GM21576 (cell line): ENCODE results near the gene MAP6D1.

Experiments used
- ATAC-seq: cut with Tn5 transposase; IDR thresholded peaks from one replicate; pipeline ENCODE4 v1.9.1; 2021; ENCODE audit warnings: mild to moderate bottlenecking, moderate library complexity; ENCODE audit not compliant: unreplicated experiment

Gene MAP6D1

DNA sequence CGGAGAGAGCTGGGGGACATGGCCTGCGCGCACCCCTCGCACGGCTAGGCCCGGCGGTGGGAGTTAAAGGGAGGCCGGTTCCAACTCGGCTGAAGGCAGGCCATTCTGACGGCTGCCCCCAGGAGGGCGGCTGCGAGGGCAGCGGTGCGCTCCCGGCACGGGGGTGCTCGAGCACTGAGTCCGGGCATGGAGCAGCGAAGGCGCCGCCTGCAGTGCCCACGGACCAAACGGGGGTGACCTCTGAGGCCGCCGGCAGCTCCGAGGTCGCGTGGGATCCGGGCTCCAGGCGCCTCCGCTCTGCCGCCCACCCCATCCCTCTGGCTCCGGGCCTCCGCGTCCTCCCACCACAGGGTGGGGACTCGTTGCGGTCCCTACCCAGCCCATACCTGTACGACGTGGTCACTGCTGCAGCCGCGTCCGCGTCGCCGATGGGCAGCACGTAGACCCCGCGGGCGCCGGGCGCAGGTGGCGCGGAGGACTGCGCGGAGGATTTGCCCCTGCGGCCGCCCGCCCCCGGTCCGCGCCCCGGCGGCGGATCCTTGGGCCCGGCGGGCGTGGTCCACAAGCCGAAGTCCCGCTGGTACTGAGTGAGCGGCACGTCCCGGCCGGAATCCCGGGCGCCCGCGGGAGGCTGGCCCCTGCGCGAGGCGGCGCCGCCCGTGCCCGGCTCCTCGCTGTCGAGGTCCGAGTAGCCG, 469 bp downstream of the MAP6D1 start:
- ATAC-seq = peak; percentile 23

DNA sequence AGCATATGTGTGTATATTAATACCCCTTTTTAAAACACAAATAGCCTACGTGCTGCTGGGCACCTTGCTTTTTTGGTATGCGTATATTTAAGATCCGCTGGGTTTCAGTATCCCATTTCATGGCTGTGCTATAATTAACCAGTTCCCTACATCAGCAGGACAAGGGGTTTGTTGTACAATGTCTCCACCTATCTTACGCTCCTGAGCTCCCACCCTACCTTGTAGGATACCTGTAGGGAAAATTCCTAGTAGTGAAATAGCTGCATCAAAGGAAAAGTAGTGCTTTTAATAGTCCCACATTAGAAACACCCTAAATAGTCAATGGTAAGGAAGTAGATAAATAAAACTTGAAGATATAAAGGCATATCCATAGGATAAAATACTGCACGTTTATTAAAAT, 1.4 kb downstream of the MAP6D1 start:
- no peak for ATAC-seq

DNA sequence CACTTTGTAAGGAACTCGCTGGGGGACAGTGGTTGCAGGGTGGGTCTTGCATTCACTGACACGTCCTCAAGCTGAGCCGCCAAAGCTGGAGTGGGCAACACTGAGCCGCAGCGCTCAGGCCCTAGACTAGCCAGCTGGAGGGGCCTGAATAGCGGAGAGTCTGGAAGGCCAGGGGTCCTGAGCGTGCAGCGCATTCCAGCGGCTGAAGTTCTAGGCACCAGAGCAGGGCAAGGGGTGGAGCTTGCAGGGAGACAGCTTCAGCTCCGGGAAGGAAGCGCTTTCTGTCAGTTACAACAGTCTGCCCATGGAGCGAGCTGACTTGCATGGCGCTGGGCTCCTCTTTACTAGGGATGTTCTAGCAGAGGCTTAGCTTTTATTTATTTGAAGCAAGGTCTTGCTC, 2.7 kb downstream of the MAP6D1 start:
- ATAC-seq = no peak

DNA sequence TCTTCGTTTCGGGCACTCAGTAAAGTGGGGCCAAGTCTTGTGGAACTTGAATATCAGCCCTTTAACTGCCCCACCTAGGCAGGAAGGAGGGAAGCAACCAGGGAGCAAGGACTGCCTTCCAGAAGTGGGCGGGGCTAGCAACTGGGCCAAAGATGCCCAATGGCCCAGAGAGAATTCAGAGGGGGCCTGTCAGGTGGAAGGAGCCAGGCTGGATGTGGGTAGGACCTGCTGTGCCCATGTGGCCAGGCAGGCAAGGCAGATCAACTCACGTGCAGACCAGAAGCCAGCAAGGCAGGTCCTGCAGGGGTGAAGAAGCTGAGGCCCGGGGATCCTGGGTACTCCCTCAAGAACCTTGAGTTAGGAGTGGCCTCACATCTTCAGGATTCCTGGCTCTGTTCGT, 5.5 kb downstream of the MAP6D1 start:
- no peak for ATAC-seq

DNA sequence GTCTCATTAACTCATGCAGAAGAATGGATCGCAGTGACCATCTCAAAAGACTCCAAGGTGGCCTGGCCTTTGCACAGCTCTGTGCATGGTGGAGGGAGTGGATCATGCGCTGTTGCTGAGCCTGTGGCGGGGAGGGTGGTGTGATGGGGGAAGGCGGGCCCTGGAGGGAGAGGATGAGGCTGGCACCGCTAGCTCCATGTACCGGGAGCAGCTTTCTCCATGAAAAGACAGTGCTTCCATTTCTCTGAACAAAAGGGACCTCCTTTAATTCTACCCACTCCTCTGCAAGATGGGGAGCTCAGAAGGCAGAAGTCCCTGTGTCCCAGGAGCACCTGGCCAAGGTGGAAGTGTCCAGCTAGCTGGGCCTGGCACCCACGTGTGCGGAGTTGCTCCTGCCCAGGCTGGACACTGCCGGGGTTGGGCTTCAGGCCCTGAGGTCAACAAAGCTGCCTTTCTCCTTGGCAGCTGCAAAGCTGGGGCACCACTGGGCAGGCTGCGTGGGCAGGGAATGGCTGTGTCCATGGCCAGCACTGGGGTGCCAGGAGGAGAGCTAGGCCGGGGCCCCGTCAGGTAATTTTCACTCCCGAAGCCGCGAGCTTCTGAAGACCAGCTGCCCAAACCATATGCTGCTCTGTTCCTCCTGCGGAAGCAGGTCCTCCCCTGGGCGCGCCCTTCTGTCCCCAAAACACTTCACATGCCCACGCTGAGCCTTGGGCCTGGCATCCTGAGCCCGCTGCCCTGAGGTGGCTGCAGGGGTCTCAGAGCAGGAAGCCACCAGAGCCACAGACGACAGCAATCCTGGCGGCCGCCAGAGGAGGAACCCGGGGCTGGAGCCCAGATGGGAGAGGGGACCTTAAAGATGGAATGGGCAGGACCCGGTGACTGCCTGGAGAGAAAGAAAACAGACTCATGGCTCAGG, 6.4 kb downstream of the MAP6D1 start:
- no peak for ATAC-seq

DNA sequence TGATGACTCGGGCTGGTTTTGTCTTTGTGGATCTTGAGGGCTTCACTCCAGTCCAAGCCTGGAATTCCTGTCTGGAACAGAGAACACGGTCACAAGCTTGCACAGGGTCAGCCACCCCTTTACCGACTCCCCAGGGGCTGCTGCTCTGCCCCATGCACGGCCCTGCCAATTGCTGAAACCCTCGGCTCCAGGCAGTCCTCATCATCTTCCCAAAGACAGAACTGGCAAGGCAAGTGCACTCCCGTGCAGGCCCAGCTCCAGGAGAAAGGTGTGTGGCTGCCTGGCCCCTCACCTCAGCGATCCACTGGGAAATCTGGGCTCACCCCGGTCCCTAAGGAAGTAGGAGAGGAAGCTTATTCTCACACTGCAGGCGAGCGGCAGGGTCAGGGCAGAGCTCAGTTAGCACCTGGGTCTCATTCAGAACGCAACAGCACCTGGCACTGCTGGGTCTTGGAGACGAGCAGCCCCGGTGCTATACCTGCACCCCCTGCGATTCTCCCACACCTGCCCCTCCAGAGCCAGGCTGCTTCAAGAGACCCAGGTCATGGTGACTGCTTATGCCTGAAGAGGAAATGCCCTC, 7.2 kb downstream of the MAP6D1 start:
- ATAC-seq = no peak

DNA sequence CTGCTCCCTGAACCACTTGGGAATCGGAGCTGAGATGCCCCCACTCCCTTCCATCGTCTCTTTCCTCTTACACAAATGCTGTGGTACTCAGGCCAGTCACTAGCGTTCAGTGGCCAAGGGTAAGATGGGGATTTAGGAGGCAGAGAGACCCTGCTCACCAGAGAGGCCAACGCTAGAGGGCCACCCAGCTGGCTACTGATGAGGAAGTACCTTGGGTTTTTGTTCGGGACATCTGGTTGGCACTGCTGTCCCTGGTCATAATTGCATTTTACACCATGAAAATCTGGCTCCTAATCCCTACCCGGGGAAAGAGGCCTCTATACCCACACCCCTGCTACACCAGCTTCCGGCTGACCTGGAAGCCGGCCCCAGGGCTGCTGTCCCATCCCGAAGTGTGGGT, 7.7 kb downstream of the MAP6D1 start:
- ATAC-seq = no peak

DNA sequence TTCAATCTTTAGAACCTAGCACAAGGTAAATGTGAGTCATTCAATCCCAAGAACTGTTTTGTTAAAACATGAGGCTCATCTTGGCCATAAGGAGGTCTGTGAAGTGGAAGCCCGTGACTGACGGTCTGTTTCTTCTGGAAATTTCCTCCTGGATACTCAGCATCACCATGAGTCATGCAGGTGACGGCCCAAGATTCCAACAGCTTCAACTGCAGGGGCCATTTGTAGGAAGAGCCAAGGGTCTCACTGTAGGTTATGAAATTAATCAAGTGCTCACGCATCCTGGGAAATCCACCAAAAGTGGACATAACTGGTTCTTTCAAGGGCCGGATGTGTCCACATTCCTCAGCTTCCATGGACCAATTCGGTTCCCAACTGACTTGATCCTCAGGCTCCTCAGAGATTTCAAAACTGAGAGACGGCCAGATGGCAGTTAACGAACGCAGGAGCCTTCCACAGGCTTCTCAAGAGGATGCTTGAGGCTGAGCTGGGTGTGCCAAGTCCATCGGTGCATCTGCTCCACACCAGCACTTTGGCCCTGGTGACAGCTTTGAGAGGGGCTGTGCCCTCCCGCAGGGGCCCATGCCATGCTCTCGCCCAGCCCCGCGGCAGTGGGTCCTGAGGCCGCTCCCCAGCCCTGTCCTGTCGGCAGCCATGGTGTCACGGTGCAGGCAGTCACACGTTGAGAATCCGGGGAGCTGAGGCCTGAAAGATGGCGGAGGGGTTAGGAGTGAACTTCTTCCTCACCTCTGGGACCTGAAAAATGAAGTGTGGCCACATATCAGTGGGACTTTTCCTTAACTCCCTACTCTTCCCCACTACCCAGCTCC, 8.5 kb downstream of the MAP6D1 start:
- ATAC-seq = no peak

DNA sequence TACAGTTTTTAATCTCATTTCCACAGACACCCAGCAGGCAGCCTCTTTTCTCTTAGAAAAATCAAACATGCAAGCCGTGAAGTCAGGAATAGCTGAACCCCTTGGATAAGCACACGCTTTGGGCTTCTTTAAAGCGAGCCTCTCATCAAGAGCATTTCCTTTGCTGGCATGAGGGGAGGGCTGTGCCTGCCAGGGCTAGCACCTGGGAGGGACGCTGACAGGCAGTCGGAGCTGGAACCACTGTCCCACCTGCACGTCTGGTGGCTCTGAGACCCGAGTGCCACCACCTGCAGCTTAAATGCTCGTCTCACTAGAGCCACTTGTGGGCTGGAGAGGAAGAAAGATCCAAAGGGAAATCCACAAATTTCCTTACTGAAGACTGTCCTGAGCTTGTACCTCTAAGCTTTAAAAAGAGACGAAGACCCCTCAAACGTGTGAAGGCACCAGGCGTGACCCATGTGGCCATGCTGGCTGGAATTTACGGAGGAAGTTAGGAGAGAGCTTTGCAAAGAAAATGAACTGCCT, 9.4 kb downstream of the MAP6D1 start:
- ATAC-seq = no peak

DNA sequence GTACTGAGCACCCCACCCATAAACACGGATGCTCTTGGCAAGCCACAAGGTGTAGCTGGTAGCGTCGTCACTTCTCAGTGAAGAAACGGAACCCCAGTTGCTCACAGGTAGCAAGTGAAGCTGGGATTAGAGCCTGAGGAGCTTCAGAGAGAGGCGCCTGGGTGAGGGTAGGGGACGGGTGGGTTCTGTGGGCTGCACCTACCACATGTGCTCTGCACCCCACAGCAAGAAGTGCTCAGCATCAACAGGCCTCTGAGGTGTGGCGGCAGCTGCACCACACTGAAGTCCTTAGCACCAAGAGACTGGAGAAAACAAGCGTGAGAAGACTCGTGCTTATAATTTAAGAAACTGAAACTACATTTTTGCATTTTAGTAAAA, 9.8 kb downstream of the MAP6D1 start:
- ATAC-seq = peak; percentile 55

DNA sequence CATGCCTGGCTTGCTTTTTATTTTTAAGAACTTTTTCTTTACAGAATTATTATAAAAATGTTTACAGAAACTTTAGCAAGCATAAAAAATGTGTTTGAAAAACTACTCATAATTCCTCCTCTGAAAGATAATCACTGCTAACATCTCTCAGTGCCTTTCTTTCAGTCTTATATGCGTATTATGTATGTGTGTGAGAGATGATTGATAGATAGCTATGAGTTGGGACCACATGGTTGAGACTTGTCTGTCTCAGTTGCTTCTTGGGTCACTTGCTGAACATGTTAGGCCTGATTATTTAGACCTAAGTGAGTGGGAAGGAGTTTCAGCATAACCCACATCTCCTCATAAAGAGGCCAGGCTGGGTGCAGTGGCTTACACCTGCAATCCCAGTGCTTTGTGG, 11.1 kb downstream of the MAP6D1 start:
- ATAC-seq = no peak

DNA sequence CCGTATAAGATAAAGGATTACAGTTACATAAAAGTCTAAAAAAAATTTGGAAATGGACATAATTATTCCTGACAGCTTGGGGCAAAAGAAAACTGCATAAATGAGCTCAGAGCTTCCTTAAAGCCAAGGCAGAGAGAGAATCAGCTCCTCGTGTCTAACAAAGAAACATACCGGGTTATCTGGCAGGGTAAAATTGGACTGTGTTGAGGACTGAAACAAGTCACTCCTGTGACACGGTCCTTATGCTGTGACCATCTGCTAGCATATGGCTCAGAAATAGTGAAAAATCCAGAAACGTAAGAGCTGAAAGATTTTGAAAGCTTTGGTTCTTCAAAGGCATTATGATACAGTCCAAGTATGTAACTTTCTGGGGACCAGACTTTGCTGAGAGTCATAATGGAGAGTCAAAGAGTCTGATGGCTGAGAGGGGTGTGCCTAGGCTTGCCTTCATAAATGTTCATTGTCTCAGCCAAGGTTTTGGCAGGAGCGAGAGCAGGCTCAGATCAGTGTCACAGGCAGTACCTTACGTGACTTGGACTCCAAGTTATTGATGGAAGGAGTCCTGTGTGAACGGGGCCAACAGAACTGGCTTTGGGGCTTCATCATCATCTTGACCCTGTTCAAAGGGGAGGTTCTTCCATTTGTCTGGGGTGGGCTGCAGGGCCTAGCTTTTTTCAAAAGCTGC, 12.5 kb downstream of the MAP6D1 start:
- ATAC-seq = no peak

DNA sequence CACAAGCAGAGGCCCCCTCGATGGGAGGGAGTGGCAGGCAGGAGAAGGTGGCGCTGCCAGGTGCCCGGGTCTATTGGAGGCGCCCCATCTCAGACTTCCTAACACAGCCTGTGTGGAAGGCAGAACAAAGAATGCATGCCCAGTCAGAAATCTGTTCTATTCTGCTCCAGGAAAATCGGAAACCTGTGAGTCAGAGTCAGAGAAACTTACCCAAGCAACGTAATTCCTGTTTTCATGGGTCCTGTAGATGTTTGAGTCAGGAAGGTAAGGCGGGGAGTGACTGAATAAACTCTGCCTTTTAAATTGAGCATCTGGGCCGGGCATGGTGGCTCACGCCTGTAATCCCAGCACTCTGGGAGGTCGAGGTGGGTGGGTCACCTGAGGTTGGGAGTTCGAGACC, 13.7 kb downstream of the MAP6D1 start:
- ATAC-seq = no peak

DNA sequence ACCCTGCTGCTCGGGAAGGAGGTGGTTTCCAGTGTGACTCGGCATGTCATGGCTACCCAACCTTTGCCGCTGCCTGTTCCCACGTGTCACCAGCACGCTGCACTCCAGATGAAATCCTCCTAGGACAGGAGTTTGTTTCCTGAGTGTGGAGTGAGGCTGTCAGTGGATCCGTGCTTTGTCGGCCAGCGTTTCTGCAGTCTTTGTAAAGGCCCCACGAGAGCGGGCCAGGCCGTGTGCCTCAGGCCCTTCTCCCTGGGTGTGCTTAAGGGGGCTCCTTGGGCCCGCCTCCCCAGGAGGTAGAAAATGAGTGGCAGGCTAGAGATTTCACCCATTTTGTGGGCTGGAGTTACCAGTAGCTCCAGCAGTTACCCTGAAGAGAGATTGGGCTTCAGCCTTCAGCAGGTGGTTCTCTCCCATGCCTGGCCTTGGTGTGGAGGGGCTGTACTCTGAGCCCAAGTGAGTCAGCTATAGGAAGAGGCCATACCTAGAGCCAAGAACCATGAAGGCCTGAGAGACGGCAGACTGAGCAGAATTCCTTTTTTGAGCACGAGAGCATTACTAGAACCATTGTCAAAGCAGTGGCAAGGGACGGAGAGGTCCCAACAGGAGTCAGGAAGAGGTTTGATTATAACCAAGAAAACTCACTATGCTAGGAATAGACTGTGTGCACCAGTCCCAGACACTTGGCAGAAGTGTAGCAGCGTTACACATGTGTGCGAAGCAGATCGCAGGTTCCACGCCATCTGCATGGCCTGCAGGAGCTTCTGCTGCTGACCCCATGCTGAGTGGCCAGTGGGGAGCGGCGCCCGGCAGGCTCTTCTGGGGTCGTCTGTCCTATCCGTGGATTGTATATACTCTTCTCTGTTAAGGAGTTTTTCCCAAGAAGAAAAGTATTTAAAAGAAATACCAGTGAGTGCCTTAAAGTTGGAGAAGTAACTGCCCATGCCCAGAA, 14.5 kb downstream of the MAP6D1 start:
- no peak for ATAC-seq

DNA sequence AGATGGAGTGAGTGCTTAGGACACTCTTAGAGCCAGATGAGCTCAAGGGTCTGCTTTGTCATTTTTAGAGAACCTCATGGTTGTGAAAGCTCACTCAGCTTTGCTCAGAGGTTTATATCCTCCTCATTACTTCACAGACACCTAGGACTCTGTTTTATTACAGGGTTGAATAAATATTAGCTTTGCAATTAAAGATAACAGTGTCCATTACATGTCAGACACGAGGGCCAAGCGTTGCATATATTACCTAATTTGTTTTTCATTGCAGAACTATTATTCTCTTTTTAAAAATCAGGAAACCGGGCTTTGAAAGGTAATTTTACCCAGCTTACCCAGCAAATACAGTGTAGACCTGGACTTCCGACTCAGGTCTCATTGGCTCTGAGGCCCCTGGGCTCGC, 16.1 kb downstream of the MAP6D1 start:
- ATAC-seq = no peak

DNA sequence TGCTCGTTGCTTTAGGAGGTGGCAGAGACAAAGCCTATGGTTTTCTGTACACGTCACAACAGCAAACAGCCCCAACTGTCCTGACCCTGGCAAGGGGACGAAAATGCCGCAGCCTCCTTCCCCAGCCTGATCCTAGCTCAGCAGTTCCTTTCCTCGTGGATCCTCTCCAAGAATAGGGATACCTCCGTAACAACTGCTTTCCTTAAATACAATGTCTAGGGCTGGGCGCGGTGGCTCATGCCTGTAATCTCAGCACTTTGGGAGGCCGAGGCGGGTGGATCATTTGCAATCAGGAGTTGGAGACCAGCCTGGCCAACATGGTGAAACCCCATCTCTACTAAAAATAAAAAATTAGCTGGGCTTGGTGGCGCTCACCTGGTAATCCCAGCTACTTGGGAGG, 17.0 kb downstream of the MAP6D1 start:
- no peak for ATAC-seq

DNA sequence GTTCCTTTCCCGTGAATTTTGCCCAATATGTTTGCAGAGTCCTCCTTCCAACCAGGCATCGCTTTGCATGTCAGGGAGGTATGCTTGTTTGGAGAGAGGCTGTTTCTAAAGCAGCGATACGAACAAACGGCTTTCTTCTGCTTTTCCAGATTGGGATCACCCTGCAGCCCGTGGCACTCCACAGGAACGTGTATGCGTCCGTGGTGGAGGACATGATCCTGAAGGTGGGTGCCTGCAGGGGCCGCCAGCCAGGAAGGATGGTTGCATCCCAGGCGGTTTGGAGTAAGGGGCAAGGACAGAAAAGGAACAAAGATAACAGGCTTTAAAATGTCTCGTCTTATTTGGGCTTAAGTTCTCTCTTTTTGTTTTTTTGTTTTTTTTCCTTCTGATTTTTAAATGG, 17.5 kb downstream of the MAP6D1 start:
- ATAC-seq = no peak

DNA sequence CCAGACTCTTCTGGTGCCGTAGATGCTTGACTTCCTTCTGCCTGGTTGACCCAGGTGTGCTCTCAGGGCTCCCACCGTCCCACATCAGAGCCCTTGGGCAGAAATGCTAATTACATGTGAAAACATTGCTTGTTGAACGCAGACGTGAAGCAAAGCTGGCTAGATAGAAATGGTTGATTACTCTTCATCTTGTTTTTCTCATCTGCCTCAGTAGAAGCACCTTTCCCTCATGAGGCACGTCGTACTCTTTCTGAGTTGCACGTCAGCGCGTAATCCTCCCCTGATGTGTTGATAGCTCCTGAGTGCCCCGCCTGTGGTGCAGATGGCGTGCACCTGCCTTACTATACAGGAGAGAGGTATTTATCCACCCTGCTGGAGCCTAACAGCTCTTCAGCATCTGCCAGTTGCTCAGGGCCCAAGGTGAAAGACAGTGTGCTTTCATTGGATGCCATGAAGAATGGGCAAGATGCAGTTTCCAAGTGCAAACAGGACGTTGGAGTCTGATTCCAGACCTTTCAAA, 18.1 kb downstream of the MAP6D1 start:
- no peak for ATAC-seq

DNA sequence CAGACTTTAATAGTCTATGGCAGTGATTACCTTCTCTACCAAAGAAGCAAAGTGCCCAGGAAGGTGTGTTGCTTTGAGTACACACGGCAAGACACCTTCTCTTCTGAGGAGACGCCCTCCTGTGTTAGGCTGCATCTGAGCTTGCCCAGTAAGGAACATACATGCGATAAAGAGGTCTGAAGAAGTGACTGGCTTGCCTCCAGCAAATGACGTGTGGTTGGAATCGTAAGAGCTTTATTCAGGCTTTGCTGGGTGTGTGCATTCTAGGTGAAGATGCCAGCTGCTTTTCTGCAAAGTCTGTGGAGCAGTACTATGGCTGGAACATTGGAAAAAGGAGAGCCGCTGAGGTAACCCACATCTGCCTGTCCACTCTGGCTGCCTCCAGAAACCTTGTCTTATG, 22.4 kb downstream of the MAP6D1 start:
- ATAC-seq = no peak
